Activated CD8-positive, alpha-beta memory T cell treated with anti-CD3 and anti-CD28 coated beads, Interleukin-2, amount 50 U/mL, for 24 hours (primary cell): ENCODE results near the gene GATC.

Experiments used
- DNase-seq: peaks from one replicate; pipeline ENCODE4 v3.0.0-alpha.2; 2020; ENCODE audit errors: extremely low read depth

GATC gene

GRCh38 chr12:120497524-120498150, 51.4 kb downstream of the GATC start:
- no peak for DNase-seq

GRCh38 chr12:120498870-120499515, 52.7 kb downstream of the GATC start:
- DNase-seq: no peak

GRCh38 chr12:120500581-120500980, 54.3 kb downstream of the GATC start:
- no peak for DNase-seq

- DNase-seq: no peak
Measured at GRCh38 chr12:120504587-120504986, 58.3 kb downstream of the GATC start.

GRCh38 chr12:120508537-120508936, 62.3 kb downstream of the GATC start:
- no peak for DNase-seq
